Keratinocyte (primary cell): Measurements from ENCODE around the gene GAN. TPM values are rescaled to one million over a fixed set of nuclear protein-coding genes. Genes with fewer than 3 reads are reported as not detected.

Experiments used
- DNase-seq: peaks from one replicate; pipeline ENCODE4 v3.0.0-alpha.2; 2011; ENCODE audit warnings: low read depth, missing footprints, low spot score
- FAIRE-seq: peaks from 2 replicates; lab custom pipeline; 2011; peaks lifted over from hg19 to GRCh38; lab: Jason Lieb, UNC
- H2AFZ ChIP-seq: 2 replicates; pipeline ENCODE4 v1.6.0; 2012; ENCODE audit warnings: low read length, control low read depth, inconsistent platforms; ENCODE audit not compliant: control insufficient read depth
- H3K27ac ChIP-seq: 2 replicates; pipeline ENCODE4 v1.5.1; 2011; ENCODE audit warnings: low read length; ENCODE audit not compliant: control insufficient read depth, insufficient read depth
- H3K27me3 ChIP-seq: 3 replicates; pipeline ENCODE4 v1.6.0; 2011; ENCODE audit warnings: low read length; ENCODE audit not compliant: control insufficient read depth, insufficient read depth; ENCODE audit errors: extremely low read depth
- H3K36me3 ChIP-seq, 2 experiments: 2 replicates in 1 of 2; 3 replicates in 1 of 2; pipeline ENCODE4 v1.5.1; 2011; ENCODE audit warnings: low read length in 2 of 2, mild to moderate bottlenecking in 1 of 2; ENCODE audit not compliant: control insufficient read depth in 2 of 2, insufficient read depth in 2 of 2; ENCODE audit errors: extremely low read depth in 1 of 2
- H3K4me1 ChIP-seq: 3 replicates; pipeline ENCODE4 v1.5.1; 2011; ENCODE audit warnings: low read length; ENCODE audit not compliant: control insufficient read depth, insufficient read depth; ENCODE audit errors: extremely low read depth
- H3K4me2 ChIP-seq: 3 replicates; pipeline ENCODE4 v1.6.0; 2011; ENCODE audit warnings: low read depth, low read length; ENCODE audit not compliant: control insufficient read depth, insufficient read depth; ENCODE audit errors: extremely low read depth
- H3K4me3 ChIP-seq, 3 experiments: fragments of 200-600 bp in 1 of 3; sonication (generic) in 1 of 3; 2 replicates in 2 of 3; 3 replicates in 1 of 3; pipeline ENCODE4 v1.5.1; 2011 to 2016; ENCODE audit warnings: low read length in 3 of 3, mild to moderate bottlenecking in 3 of 3, control low read depth in 2 of 3, inconsistent platforms in 1 of 3, low read depth in 1 of 3, mixed read lengths in 1 of 3, mixed run types in 1 of 3, moderate library complexity in 1 of 3; ENCODE audit not compliant: control insufficient read depth in 2 of 3, insufficient read depth in 2 of 3; ENCODE audit errors: extremely low read depth in 1 of 3
- H3K79me2 ChIP-seq: 2 replicates; pipeline ENCODE4 v1.6.0; 2012; ENCODE audit warnings: low read length; ENCODE audit not compliant: control insufficient read depth, insufficient read depth
- H3K9ac ChIP-seq: 3 replicates; pipeline ENCODE4 v1.6.0; 2011; ENCODE audit warnings: low read length; ENCODE audit not compliant: control insufficient read depth, insufficient read depth; ENCODE audit errors: extremely low read depth
- H3K9me1 ChIP-seq: 3 replicates; pipeline ENCODE4 v1.6.0; 2011; ENCODE audit warnings: low read length; ENCODE audit not compliant: control insufficient read depth, insufficient read depth; ENCODE audit errors: extremely low read depth
- H3K9me3 ChIP-seq: 2 replicates; pipeline ENCODE4 v1.5.1; 2012; ENCODE audit warnings: low read depth, low read length; ENCODE audit not compliant: control insufficient read depth
- H4K20me1 ChIP-seq: 3 replicates; pipeline ENCODE4 v1.6.0; 2011; ENCODE audit warnings: low read length; ENCODE audit not compliant: control insufficient read depth, insufficient read depth; ENCODE audit errors: extremely low read depth
- CTCF ChIP-seq, 3 experiments: IDR thresholded peaks in 1 of 3; conservative IDR thresholded peaks in 1 of 3; optimal IDR thresholded peaks in 1 of 3; 2 replicates in 2 of 3; 3 replicates in 1 of 3; pipeline versions ENCODE3 to v1.5.1; 2011; ENCODE audit warnings: low read length in 3 of 3, mild to moderate bottlenecking in 3 of 3, moderate library complexity in 2 of 3, control low read depth in 1 of 3, inconsistent platforms in 1 of 3; ENCODE audit not compliant: insufficient read depth in 2 of 3; ENCODE audit errors: extremely low read depth in 1 of 3
- EZH2 ChIP-seq: IDR thresholded peaks from one replicate; pipeline ENCODE4 v1.6.1; 2012; ENCODE audit warnings: inconsistent platforms, mild to moderate bottlenecking, low read length, moderate library complexity
- dilution Hi-C: fragments of 300-500 bp; cut with MboI; formaldehyde crosslinking; loops from one replicate; pipeline ENCODE4 v1.7.0; 2020; ENCODE audit warnings: low sequenced_read_pairs; ENCODE audit not compliant: extremely low pct_ligation_motif_present
- polyA minus RNA-seq, 3 experiments: library from RNA; depleted of rRNA, polyadenylated mRNA; stranded (reverse); fragments of >200 nt; gene quantifications; 1 replicate in 1 of 3; 2 replicates in 1 of 3; 3 replicates in 1 of 3; pipeline ENCODE4 v1.2.3, GENCODE V29; 2011
- polyA plus RNA-seq, 5 experiments: library from polyadenylated mRNA; depleted of rRNA in 3 of 5; stranded (reverse) in 3 of 5; stranded (forward) in 1 of 5; unstranded in 1 of 5; fragments of >200 nt; gene quantifications; 1 replicate in 1 of 5; 2 replicates in 3 of 5; 3 replicates in 1 of 5; pipeline versions ENCODE4 v1.2.1 to v1.2.3, GENCODE V29; 2011 to 2012; ENCODE audit warnings: missing spikeins in 2 of 5, low read depth in 1 of 5, low replicate concordance in 1 of 5

GAN gene
- polyA plus RNA-seq, result 5.3 to 6.5 TPM (median 5.8 TPM) in 3 replicates
- 14.7 TPM for polyA plus RNA-seq (2011; ENCODE audit: low read depth)
- 3.8 and 4.4 TPM in 2 replicates for polyA plus RNA-seq (2011; cell fraction: cytosol; rRNA removed)
- 11.0 and 12.7 TPM in 2 replicates for polyA plus RNA-seq (2011; cell fraction: nucleus; rRNA removed)
- 3.2 and 11.1 TPM in 2 replicates for polyA plus RNA-seq (2012; ENCODE audit: low replicate concordance)
- 11.7 to 25.4 TPM (median 18.6 TPM) in 3 replicates for polyA minus RNA-seq
- 14.0 TPM for polyA minus RNA-seq (2011; cell fraction: cytosol; rRNA and poly(A)+ RNA removed)
- 23.0 and 42.6 TPM in 2 replicates for polyA minus RNA-seq (2011; cell fraction: nucleus; rRNA and poly(A)+ RNA removed)

GRCh38 chr16:81314603-81315270 lies at the start of gene GAN:
TSS of gene GAN (plus strand) at chr16:81314962. CDS start at chr16:81315114, 152 bp downstream.
- Histone ChIP-seq H3K79me2 (peaks cover 53% of the 10 kb centered on the region), H3K9me3 (no peaks in the 10 kb centered on the region), H3K27ac (peak within 1 kb of the TSS; percentile 80), H3K36me3 (no peaks in the 10 kb centered on the region), H2AFZ (peak within 1 kb of the TSS; percentile 98), H3K4me2 (peak within 1 kb of the TSS; percentile 97), H3K4me1 (peaks cover 23% of the 10 kb centered on the region), H4K20me1 (no peaks in the 10 kb centered on the region), H3K9ac (peak within 1 kb of the TSS; percentile 84), H3K9me1 (no peaks in the 10 kb centered on the region), H3K4me3 (peak within 1 kb of the TSS; percentile 78 to 98 (median 98)), H3K27me3 (no peaks in the 10 kb centered on the region)
- no peak for FAIRE-seq
- peak; percentile 66 for DNase-seq
- no peak for TF ChIP-seq CTCF (optimal IDR thresholded peaks at IDR 0.05 in 1 of 3, IDR thresholded peaks at IDR 0.05 in 1 of 3, conservative IDR thresholded peaks at IDR 0.05 in 1 of 3; ENCODE audit: extremely low read depth in 1 of 3, insufficient read depth in 2 of 3, low read length in 3 of 3)
- no peak for TF ChIP-seq EZH2
- dilution Hi-C loops, result no loop called here

- Histone ChIP-seq H4K20me1 (peaks cover 2% of the 10 kb centered on the region), H2AFZ (no peak overlapping the region), H3K27ac (no peak overlapping the region), H3K27me3 (peaks cover 2% of the 10 kb centered on the region), H3K9me1 (peaks cover 6% of the 10 kb centered on the region), H3K9me3 (no peaks in the 10 kb centered on the region), H3K4me3 (no peak overlapping the region), H3K9ac (no peak overlapping the region), H3K79me2 (no peaks in the 10 kb centered on the region), H3K4me1 (peaks cover 11% of the 10 kb centered on the region), H3K4me2 (no peak overlapping the region), H3K36me3 (no peaks in the 10 kb centered on the region)
- dilution Hi-C loops, result no loop called here
- DNase-seq (no peak), FAIRE-seq (no peak)
- TF ChIP-seq CTCF (optimal IDR thresholded peaks at IDR 0.05 in 1 of 3, IDR thresholded peaks at IDR 0.05 in 1 of 3, conservative IDR thresholded peaks at IDR 0.05 in 1 of 3; ENCODE audit: extremely low read depth in 1 of 3, insufficient read depth in 2 of 3, low read length in 3 of 3) (no peak), EZH2 (no peak)
Observed at GRCh38 chr16:81265052-81265451, 49.7 kb upstream of the GAN start.
